ENCODE data around the gene MUC13. TPM values are rescaled to one million over a fixed set of nuclear protein-coding genes. Genes with fewer than 3 reads are reported as not detected.
A peak's percentile ranks its signal among the peaks of the same experiment; 100 is the strongest.

The MUC13 gene
- total RNA-seq, 1 experiment from 2014 or later = 0.22 TPM

- TF ChIP-seq ZNF532 (CRISPR knock-in tag; IDR thresholded peaks at IDR 0.05; ENCODE audit: borderline replicate concordance) (no peak), CREB1 (CRISPR knock-in tag; IDR thresholded peaks at IDR 0.05) (no peak), IRF2 (CRISPR knock-in tag; IDR thresholded peaks at IDR 0.05; ENCODE audit: borderline replicate concordance, low read depth) (no peak), SMAD3 (CRISPR knock-in tag; IDR thresholded peaks at IDR 0.05; ENCODE audit: borderline replicate concordance) (no peak), ATF3 (CRISPR knock-in tag; conservative IDR thresholded peaks at IDR 0.05) (no peak), SP1 (CRISPR knock-in tag; conservative IDR thresholded peaks at IDR 0.05) (no peak), ZBTB43 (CRISPR knock-in tag; IDR thresholded peaks at IDR 0.05) (no peak)
Measured at GRCh38 chr3:124982855-124983254, 48.3 kb upstream of the MUC13 start (continued).

- H3K4me3 Mint-ChIP-seq = no peak overlapping the region
- DNase-seq (ENCODE audit: low spot score) (no peak), ATAC-seq (no peak)
- peaks cover 17% of the 10 kb centered on the region for H3K36me3 Mint-ChIP-seq
- ChIA-PET POLR2A (no interaction called here), CTCF (no interaction called here)
- H3K27ac Mint-ChIP-seq = no peak overlapping the region
- H3K4me1 Mint-ChIP-seq = no peaks in the 10 kb centered on the region
- no peak for TF ChIP-seq RELA (CRISPR knock-in tag; IDR thresholded peaks at IDR 0.05; ENCODE audit: borderline replicate concordance)
- H3K27me3 Mint-ChIP-seq (ENCODE audit: low read depth) = no peaks in the 10 kb centered on the region
- H3K9me3 Mint-ChIP-seq = peaks cover 14% of the 10 kb centered on the region
Measured at GRCh38 chr3:124981472-124981871, 46.9 kb upstream of the MUC13 start.

- peaks cover 15% of the 10 kb centered on the region for H3K9me3 Mint-ChIP-seq
- CTCF ChIA-PET = no interaction called here
Measured at GRCh38 chr3:124978627-124979026, 44.1 kb upstream of the MUC13 start.

GRCh38 chr3:124976383-124976782, 41.8 kb upstream of the MUC13 start:
- no peak overlapping the region for H3K27ac Mint-ChIP-seq
- peaks cover 15% of the 10 kb centered on the region for H3K9me3 Mint-ChIP-seq
- CTCF ChIA-PET = no interaction called here
- H3K4me1 Mint-ChIP-seq = no peaks in the 10 kb centered on the region
- ATAC-seq = no peak
- no peak overlapping the region for H3K4me3 Mint-ChIP-seq
- H3K27me3 Mint-ChIP-seq (ENCODE audit: low read depth) = no peaks in the 10 kb centered on the region
- DNase-seq (ENCODE audit: low spot score) = no peak
- H3K36me3 Mint-ChIP-seq = peaks cover 17% of the 10 kb centered on the region
- POLR2A ChIA-PET = no interaction called here
- TF ChIP-seq ZNF396 (CRISPR knock-in tag; IDR thresholded peaks at IDR 0.05; ENCODE audit: borderline replicate concordance) = no peak
- TF ChIP-seq FOXP1 (CRISPR knock-in tag; IDR thresholded peaks at IDR 0.05; ENCODE audit: borderline replicate concordance) = no peak
- no peak for TF ChIP-seq SOX15 (CRISPR knock-in tag; IDR thresholded peaks at IDR 0.05)
- no peak for TF ChIP-seq AR (CRISPR knock-in tag; IDR thresholded peaks at IDR 0.05)
- TF ChIP-seq ZNF263 (CRISPR knock-in tag; IDR thresholded peaks at IDR 0.05; ENCODE audit: low read depth) = no peak
- no peak for TF ChIP-seq MLX (CRISPR knock-in tag; IDR thresholded peaks at IDR 0.05)
- TF ChIP-seq ZNF317 (CRISPR knock-in tag; IDR thresholded peaks at IDR 0.05; ENCODE audit: borderline replicate concordance, low read depth) = no peak
- TF ChIP-seq OVOL2 (CRISPR knock-in tag; IDR thresholded peaks at IDR 0.05; ENCODE audit: borderline replicate concordance) = no peak
- TF ChIP-seq ATF2 (CRISPR knock-in tag; IDR thresholded peaks at IDR 0.05; ENCODE audit: borderline replicate concordance, low read depth) = no peak
- TF ChIP-seq MAX (CRISPR knock-in tag; IDR thresholded peaks at IDR 0.05) = no peak

More at GRCh38 chr3:124978627-124979026, 44.1 kb upstream of the MUC13 start:
- peaks cover 17% of the 10 kb centered on the region for H3K36me3 Mint-ChIP-seq
- ATAC-seq (no peak), DNase-seq (ENCODE audit: low spot score) (no peak)
- POLR2A ChIA-PET = interaction anchor here (0.8 kb wide), 1 partner anchor 25 kb away, joined by 3 read pairs; no protein-coding TSS in a partner anchor
- no peaks in the 10 kb centered on the region for H3K4me1 Mint-ChIP-seq
- peak; percentile 29; the same call in 1 of the 2 replicates for TF ChIP-seq HMGA2 (CRISPR knock-in tag; IDR thresholded peaks at IDR 0.05)
- TF ChIP-seq TP53 (CRISPR knock-in tag; IDR thresholded peaks at IDR 0.05) = no peak
- H3K27ac Mint-ChIP-seq = no peak overlapping the region
- H3K27me3 Mint-ChIP-seq (ENCODE audit: low read depth) = no peaks in the 10 kb centered on the region
- H3K4me3 Mint-ChIP-seq = no peak overlapping the region

Data from WTC11 (cell line).